GM10266 (cell line): ENCODE results near the gene TUBA1C.
"Not testable (repeated sequence)": the region's sequence is repeated elsewhere in the genome, so short reads cannot be mapped to it uniquely, and the experiment has no call there.

ENCODE experiments used
- DNase-seq: peaks from one replicate; pipeline ENCODE4 v3.0.0; 2012; ENCODE audit errors: extremely low spot score
- TF ChIP-seq, protein P1 (sequence below): IDR thresholded peaks from 2 replicates; pipeline ENCODE4 v1.5.1; 2012; ENCODE audit warnings: mild to moderate bottlenecking, low read depth; ENCODE audit not compliant: control insufficient read depth, insufficient read depth; ENCODE audit errors: missing control alignments

Gene TUBA1C

DNA sequence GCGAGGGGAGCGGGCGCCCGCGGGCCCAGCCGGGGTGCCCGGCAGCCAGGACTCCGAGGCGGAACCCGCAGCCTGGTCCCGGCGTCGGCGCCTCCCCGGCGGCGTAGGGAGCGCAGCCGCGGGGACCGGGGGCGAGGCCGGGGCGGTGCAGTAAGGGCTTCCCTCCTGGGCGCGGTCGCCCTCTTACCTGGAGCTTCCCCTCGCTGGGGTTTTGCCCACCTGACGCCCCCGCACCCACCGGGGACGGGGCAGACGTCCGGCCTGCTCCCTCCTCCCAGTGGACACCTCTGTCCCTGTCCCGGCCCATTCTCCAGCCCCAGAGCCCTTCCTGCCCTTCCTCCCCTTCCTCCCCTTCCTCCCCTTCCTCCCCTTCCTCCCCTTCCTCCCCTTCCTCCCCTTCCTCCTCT lies 413 bp upstream of the TUBA1C start:
- peak; percentile 80 for DNase-seq
- TF ChIP-seq, protein P1, sequence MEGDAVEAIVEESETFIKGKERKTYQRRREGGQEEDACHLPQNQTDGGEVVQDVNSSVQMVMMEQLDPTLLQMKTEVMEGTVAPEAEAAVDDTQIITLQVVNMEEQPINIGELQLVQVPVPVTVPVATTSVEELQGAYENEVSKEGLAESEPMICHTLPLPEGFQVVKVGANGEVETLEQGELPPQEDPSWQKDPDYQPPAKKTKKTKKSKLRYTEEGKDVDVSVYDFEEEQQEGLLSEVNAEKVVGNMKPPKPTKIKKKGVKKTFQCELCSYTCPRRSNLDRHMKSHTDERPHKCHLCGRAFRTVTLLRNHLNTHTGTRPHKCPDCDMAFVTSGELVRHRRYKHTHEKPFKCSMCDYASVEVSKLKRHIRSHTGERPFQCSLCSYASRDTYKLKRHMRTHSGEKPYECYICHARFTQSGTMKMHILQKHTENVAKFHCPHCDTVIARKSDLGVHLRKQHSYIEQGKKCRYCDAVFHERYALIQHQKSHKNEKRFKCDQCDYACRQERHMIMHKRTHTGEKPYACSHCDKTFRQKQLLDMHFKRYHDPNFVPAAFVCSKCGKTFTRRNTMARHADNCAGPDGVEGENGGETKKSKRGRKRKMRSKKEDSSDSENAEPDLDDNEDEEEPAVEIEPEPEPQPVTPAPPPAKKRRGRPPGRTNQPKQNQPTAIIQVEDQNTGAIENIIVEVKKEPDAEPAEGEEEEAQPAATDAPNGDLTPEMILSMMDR = no peak

DNA sequence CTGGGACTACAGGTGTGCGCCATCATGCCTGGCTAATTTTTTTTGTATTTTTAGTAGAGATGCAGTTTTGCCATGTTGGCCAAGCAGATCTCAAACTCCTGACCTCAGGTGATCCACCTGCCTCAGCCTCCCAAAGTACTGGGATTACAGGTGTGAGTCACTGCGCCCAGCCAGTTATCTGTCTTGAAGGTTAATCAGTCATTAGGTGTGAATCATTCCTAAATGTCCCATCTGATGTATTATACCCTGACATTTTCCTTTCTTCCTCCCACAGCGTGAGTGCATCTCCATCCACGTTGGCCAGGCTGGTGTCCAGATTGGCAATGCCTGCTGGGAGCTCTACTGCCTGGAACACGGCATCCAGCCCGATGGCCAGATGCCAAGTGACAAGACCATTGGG lies 4.3 kb downstream of the TUBA1C start:
- not testable (repeated sequence) for DNase-seq

DNA sequence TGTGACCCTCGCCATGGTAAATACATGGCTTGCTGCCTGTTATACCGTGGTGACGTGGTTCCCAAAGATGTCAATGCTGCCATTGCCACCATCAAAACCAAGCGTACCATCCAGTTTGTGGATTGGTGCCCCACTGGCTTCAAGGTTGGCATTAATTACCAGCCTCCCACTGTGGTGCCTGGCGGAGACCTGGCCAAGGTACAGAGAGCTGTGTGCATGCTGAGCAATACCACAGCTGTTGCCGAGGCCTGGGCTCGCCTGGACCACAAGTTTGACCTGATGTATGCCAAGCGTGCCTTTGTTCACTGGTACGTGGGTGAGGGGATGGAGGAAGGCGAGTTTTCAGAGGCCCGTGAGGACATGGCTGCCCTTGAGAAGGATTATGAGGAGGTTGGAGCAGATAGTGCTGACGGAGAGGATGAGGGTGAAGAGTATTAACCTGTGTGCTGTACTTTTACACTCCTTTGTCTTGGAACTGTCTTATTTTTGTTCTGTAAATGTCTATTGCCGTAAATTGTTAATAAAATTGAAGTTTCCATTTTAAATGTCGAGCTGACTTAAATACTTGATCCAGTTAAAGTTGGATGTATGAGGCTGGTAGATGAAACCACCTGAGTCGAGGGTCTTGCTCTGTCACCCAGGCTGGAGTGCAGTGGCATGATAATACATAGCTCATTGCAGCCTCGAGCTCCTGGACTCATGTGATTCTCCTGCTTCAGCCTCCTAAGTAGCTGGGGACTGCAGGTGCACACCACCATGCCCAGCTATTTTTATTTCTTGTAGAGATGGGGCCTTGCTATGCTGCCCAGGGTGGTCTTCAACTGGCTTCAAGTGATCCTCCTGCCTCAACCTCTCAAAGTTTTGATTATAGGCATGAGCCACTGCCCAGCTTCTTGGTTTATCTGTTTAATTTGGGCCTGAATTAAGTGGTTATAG lies 8.2 kb downstream of the TUBA1C start:
- no peak for DNase-seq
- TF ChIP-seq, protein P1 = no peak

DNA sequence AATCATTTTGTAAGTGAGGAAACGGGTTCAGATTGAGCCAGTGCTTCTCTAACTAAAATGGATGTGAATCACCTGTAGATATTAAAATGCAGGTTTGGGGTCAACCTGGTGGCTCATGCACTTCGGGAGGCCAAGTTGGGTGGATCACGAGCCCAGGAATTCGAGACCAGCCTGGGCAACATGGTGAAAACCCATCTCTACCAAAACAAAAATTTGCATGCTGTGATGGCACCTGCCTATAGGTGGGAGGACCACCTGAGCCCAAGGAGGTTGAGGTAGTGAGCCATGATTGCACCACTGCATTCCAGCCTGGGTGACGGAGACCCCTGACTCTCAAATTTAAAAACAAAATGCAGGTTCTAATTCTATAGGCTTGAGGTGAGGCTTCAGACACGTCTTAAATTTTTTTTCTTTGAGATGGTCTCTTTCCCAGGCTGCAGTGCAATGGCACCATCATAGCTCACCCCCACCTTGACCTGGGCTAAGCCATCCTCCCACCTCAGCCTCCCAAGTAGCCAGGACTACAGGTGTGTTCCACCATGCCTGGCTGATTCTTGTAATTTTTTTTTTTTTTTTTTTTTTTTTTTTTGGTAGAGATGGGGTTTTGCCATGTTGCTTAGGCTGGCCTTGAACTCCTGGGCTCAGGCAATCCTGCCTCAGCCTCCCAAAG lies 9.0 kb downstream of the TUBA1C start:
- TF ChIP-seq, protein P1 = no peak
- no peak for DNase-seq

DNA sequence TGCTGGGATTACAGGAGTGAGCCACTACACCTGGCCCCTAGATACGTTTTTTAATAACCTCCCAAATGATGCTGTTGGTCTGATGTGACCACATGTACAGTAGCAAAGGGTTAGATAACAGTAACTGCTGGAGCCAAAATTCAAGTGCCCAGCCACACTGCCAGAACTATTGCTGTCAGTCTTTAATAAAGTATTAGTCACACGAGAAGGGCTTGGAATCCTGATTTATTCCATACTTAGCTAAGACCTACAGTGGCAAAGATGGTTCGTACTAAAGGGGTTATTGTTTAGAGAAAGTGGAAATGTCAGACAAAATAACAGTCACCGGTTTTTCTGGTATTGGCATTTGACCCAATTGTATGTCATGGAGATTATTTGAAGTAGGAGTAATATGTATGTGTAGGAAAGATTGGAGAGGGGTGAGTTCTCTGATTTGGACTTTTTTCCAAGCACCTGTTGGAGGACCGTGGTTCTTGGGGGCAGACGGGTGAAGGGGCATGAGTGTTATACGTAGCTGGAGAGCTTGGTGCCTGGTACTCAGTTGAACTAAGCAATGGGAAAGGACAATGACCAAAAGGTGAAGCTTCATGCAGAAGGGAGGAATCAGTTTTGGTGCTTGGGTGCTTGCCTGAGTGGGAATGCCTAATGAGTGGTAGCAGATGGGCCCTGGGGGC lies 9.7 kb downstream of the TUBA1C start:
- TF ChIP-seq, protein P1 = no peak
- no peak for DNase-seq

DNA sequence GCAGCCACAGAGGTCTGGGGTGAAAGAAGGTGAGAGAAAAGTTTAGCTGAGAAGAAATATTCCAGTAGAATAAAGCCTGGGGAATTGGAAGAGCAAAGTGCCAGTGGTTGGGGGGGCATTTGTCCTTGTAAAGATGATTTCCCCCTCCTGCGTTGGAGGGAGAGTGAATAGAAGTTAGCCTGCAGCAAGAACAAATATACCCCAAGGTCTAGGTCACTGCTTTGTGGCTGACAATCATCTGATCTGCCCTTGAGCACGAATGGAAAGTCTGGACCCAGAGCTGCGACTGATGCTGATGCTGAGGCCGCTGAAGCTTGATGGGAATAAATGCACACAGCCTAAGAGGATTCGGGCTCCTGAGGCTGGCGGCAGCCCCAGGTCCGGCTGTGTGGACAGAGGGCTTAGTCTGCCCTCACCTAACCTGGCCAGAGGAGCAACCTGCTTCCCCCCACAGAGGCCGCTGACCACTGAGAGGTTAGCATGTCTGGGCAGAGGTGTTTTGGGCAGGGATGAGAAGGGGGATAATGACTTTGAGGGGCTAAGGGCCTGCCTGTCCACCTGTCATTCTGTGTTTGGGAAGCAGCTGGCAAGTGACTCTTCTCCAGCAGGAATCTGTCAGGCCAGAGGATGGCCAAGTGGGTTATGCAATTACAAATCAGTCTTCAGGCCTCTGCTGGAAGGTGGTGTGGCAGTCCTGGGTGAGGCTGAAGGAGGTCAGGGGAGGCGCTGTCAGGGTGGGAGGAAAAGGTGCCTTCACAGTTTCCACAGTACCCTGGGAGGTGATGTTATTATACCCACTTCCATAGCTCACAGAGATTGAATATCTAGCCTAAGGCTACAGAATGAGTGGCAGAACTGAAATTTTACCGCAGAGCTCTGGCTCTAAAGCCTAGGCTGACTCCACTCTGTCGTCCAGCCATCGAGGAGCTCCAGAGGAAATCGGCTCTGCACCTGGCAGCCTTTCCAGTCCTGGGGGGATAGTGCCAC lies 11.7 kb downstream of the TUBA1C start:
- no peak for DNase-seq
- TF ChIP-seq, protein P1 = no peak

DNA sequence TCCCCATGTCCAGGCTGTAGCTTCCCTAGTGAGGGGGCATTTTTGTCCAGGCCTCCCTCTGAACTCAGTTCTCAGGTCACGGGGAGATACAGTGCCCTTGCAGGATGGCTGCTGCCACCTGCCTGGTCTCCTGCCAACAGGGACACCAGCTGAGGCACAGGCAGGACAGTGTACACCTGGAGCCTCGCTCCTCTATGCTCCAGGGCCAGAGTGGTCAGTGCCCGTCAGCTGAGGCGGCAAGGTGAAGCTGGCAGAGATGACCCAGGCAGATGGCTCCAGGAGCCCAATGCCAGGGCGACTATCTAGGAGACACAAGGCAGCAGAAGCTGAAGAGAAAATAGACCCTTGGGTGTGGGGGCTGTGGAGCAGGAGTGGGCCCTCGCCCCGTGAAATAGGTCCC lies 12.6 kb downstream of the TUBA1C start:
- TF ChIP-seq, protein P1 = no peak
- no peak for DNase-seq
